K562 (cell line): Measurements from ENCODE around the gene CTNNA3. TPM values are rescaled to one million over a fixed set of nuclear protein-coding genes. Genes with fewer than 3 reads are reported as not detected.

ENCODE experiments used
- ATAC-seq: fragments of 200-7000 bp; cut with Tn5 transposase; 3 replicates; pipeline ENCODE4 v1.9.1; 2020; ENCODE audit warnings: moderate library complexity
- BruUV-seq: library from RNA; stranded (reverse); fragments of 400-500 nt; replicated peaks from 2 replicates; lab custom pipeline; 2021; lab: Mats Ljungman, UMichigan
- CTCF ChIA-PET: fragments of 300-600 bp; formaldehyde crosslinking; extraction: SDS; loops from one replicate; lab custom pipeline; 2021; ENCODE audit warnings: low intra/inter-chr PET ratio; lab: Yijun Ruan, JAX
- POLR2A ChIA-PET: fragments of 300-600, 350-650 bp; sonication (Branson Sonifier 250); formaldehyde crosslinking; extraction: SDS; loops from one replicate; lab custom pipeline; 2021; ENCODE audit warnings: antibody characterized with exemption, inconsistent platforms; lab: Yijun Ruan, JAX
- DNase-seq, 4 experiments: peaks; one replicate each; pipeline versions ENCODE4 v3.0.0 to v3.0.0-alpha.2; 2011 to 2018; ENCODE audit warnings: low spot score in 3 of 4, mixed read lengths in 3 of 4; ENCODE audit errors: extremely low read depth in 1 of 4
- FAIRE-seq: peaks from 2 replicates; lab custom pipeline; 2011; peaks lifted over from hg19 to GRCh38; lab: Jason Lieb, UNC
- H2AFZ ChIP-seq: 2 replicates; pipeline ENCODE4 v1.6.0; 2011; ENCODE audit warnings: low read depth, low read length, control low read depth, inconsistent platforms
- H3K27ac ChIP-seq: fragments of 200-600 bp; 3 replicates; pipeline ENCODE4 v1.8.0; 2011; ENCODE audit warnings: low read depth, mild to moderate bottlenecking, control low read depth, inconsistent platforms, low read length, moderate library complexity, mixed read lengths; ENCODE audit errors: extremely low read depth
- H3K27me3 ChIP-seq, 2 experiments: fragments of 300-600 bp in 1 of 2; 2 replicates in 1 of 2; 3 replicates in 1 of 2; pipeline versions ENCODE4 v1.6.0 to v1.8.0; 2011; ENCODE audit warnings: inconsistent platforms in 2 of 2, low read length in 2 of 2, mild to moderate bottlenecking in 1 of 2, mixed read lengths in 1 of 2, moderate library complexity in 1 of 2; ENCODE audit not compliant: control insufficient read depth in 2 of 2, insufficient read depth in 2 of 2
- H3K36me3 ChIP-seq: fragments of 300-600 bp; 3 replicates; pipeline ENCODE4 v1.8.0; 2011; ENCODE audit warnings: mild to moderate bottlenecking, low read length, inconsistent platforms; ENCODE audit not compliant: control insufficient read depth, insufficient read depth
- H3K4me1 ChIP-seq, 2 experiments: fragments of 200-600 bp in 1 of 2; replicated peaks in 1 of 2; 2 replicates in 1 of 2; 3 replicates in 1 of 2; pipeline versions ENCODE4 v1.5.1 to v1.8.0; 2011; ENCODE audit warnings: inconsistent platforms in 2 of 2, low read length in 2 of 2, mild to moderate bottlenecking in 1 of 2, mixed read lengths in 1 of 2, moderate library complexity in 1 of 2; ENCODE audit not compliant: control insufficient read depth in 2 of 2, insufficient read depth in 2 of 2
- H3K4me2 ChIP-seq: 2 replicates; pipeline ENCODE4 v1.6.1; 2011; ENCODE audit warnings: low read length, control low read depth, inconsistent platforms, mixed read lengths; ENCODE audit not compliant: insufficient read depth
- H3K4me3 ChIP-seq: fragments of 200-600 bp; sonication (generic), shearing (Covaris generic); 2 replicates; pipeline ENCODE4 v1.5.1; 2016; ENCODE audit warnings: control low read depth, inconsistent platforms
- H3K79me2 ChIP-seq: fragments of 200-600 bp; 3 replicates; pipeline ENCODE4 v1.8.0; 2011; ENCODE audit warnings: low read length, inconsistent platforms; ENCODE audit not compliant: control insufficient read depth, insufficient read depth
- H3K9ac ChIP-seq, 2 experiments: 2 replicates each; pipeline versions ENCODE4 v1.6.0 to v1.6.1; 2011; ENCODE audit warnings: low read depth in 2 of 2, low read length in 2 of 2, control low read depth in 1 of 2, inconsistent platforms in 1 of 2, mild to moderate bottlenecking in 1 of 2, mixed read lengths in 1 of 2; ENCODE audit not compliant: insufficient read depth in 1 of 2
- H3K9me1 ChIP-seq: one replicate; pipeline ENCODE4 v1.6.0; 2011; ENCODE audit warnings: inconsistent platforms, mild to moderate bottlenecking, low read length, moderate library complexity; ENCODE audit not compliant: control insufficient read depth, insufficient read depth
- H3K9me3 ChIP-seq: replicated peaks from 2 replicates; pipeline ENCODE4 v1.5.1; 2011; ENCODE audit warnings: low read depth, low read length, inconsistent platforms; ENCODE audit not compliant: control insufficient read depth, insufficient read depth
- H4K20me1 ChIP-seq: replicated peaks from 2 replicates; pipeline ENCODE4 v1.6.1; 2011; ENCODE audit warnings: low read length, inconsistent platforms, mixed read lengths; ENCODE audit not compliant: control insufficient read depth, insufficient read depth
- MNT ChIP-seq, 2 experiments: fragments of 450-650 bp; conservative IDR thresholded peaks; 2 replicates each; pipeline ENCODE4 v1.6.1; 2017; ENCODE audit warnings: mild to moderate bottlenecking in 2 of 2, moderate library complexity in 2 of 2
- MTA3 ChIP-seq: fragments of 450-650 bp; formaldehyde crosslinking; IDR thresholded peaks from 2 replicates; pipeline ENCODE4 v1.6.1; 2017; ENCODE audit warnings: mild to moderate bottlenecking, borderline replicate concordance
- ZC3H11A ChIP-seq: IDR thresholded peaks from 2 replicates; pipeline ENCODE4 v1.6.1; 2012; ENCODE audit warnings: low read depth, low read length, improper control_type of control experiment
- ZNF561 ChIP-seq: fragments of 450-650 bp; formaldehyde crosslinking; conservative IDR thresholded peaks from 2 replicates; pipeline ENCODE4 v1.4.0; 2020; ENCODE audit warnings: mild to moderate bottlenecking, moderate library complexity
- WGBS: fragments of 100-300 bp; shearing (Covaris generic); methylation state at CpG from one replicate; pipeline ENCODE4 v1.1.6; 2016; ENCODE audit warnings: low coverage, mixed read lengths; ENCODE audit not compliant: insufficient coverage; ENCODE audit errors: missing lambda C conversion rate; 5-methylcytosine and 5-hydroxymethylcytosine counted together
- in situ Hi-C: fragments of 300-500 bp; cut with MboI; formaldehyde crosslinking; loops from 4 replicates; pipeline ENCODE4 v1.15.0; 2018; ENCODE audit warnings: inconsistent platforms, mixed read lengths
- intact Hi-C: fragments of 100-400 bp; cut with micrococcal nuclease; formaldehyde crosslinking; loops from 2 replicates; pipeline ENCODE4 v1.14.2; 2022
- polyA plus RNA-seq, 8 experiments: library from polyadenylated mRNA; depleted of rRNA in 4 of 8; stranded (reverse) in 5 of 8; unstranded in 3 of 8; fragments of >200 nt; fragmentation: Nextera tagmentation in 2 of 8; fragmentation: Illumina TruSeq in 1 of 8; extraction: Ambion mirVana in 2 of 8; extraction: Trizol in 1 of 8; gene quantifications; 2 replicates each; pipeline versions ENCODE4 v1.2.1 to v1.2.3, GENCODE V29; 2011 to 2014; ENCODE audit warnings: inconsistent platforms in 1 of 8, missing spikeins in 1 of 8
- total RNA-seq, 7 experiments: library from RNA; depleted of rRNA in 6 of 7; stranded (reverse); fragments of >200 nt in 6 of 7; fragmentation: Illumina TruSeq in 2 of 7; extraction: Trizol in 2 of 7; gene quantifications; 2 replicates each; pipeline versions ENCODE4 v1.2.1 to v1.2.3, GENCODE V29; 2011 to 2021; ENCODE audit warnings: low replicate concordance in 1 of 7
- TF ChIP-seq, protein P1 (sequence below): fragments of 250-450 bp; sonication (Bioruptor Pico); IDR thresholded peaks from 2 replicates; pipeline ENCODE4 v1.8.0; 2022; ENCODE audit warnings: inconsistent platforms, mild to moderate bottlenecking, moderate library complexity, borderline replicate concordance

Gene CTNNA3
- total and polyA plus RNA-seq, 9 of the 15 experiments (the other 6 are each of a cell fraction or from before 2014, with no cell fraction given): 0.04 TPM; not detected in 8

GRCh38 chr10:67659497-67659896 is 36.5 kb downstream of the CTNNA3 start (continued):
- no peak for TF ChIP-seq ZC3H11A

GRCh38 chr10:67657775-67658174 is 38.2 kb downstream of the CTNNA3 start:
- DNase-seq (no peak), FAIRE-seq (no peak), ATAC-seq (no peak)
- H2AFZ ChIP-seq: no peak overlapping the region
- H3K27ac ChIP-seq: no peak overlapping the region
- intact Hi-C loops: no loop called here
- no peak overlapping the region for H3K4me3 ChIP-seq
- H3K9me1 ChIP-seq: no peaks in the 10 kb centered on the region
- no peak overlapping the region for H3K9ac ChIP-seq
- no peaks in the 10 kb centered on the region for H3K36me3 ChIP-seq
- TF ChIP-seq MNT (conservative IDR thresholded peaks at IDR 0.05) (no peak), MTA3 (no peak), ZNF561 (no peak), ZC3H11A (no peak)
- TF ChIP-seq, protein P1, sequence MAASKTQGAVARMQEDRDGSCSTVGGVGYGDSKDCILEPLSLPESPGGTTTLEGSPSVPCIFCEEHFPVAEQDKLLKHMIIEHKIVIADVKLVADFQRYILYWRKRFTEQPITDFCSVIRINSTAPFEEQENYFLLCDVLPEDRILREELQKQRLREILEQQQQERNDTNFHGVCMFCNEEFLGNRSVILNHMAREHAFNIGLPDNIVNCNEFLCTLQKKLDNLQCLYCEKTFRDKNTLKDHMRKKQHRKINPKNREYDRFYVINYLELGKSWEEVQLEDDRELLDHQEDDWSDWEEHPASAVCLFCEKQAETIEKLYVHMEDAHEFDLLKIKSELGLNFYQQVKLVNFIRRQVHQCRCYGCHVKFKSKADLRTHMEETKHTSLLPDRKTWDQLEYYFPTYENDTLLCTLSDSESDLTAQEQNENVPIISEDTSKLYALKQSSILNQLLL (CRISPR knock-in tag): no peak
- H3K4me2 ChIP-seq: no peak overlapping the region
- H4K20me1 ChIP-seq: no peaks in the 10 kb centered on the region
- H3K27me3 ChIP-seq: no peaks in the 10 kb centered on the region
- in situ Hi-C loops: no loop called here
- CTCF ChIA-PET: interaction anchor here (0.7 kb wide), 1 partner anchor 8 kb away, joined by 4 read pairs; no protein-coding TSS in a partner anchor
- BruUV-seq: no TSS peak
- WGBS: 0% methylated on average over 4 of the region's 4 CpGs
- no peaks in the 10 kb centered on the region for H3K9me3 ChIP-seq
- no peaks in the 10 kb centered on the region for H3K79me2 ChIP-seq
- POLR2A ChIA-PET: no interaction called here
- no peaks in the 10 kb centered on the region for H3K4me1 ChIP-seq
